ENCODE results near the gene STK35.
"Not testable (repeated sequence)": the region's sequence is repeated elsewhere in the genome, so short reads cannot be mapped to it uniquely, and the experiment has no call there.

DNA sequence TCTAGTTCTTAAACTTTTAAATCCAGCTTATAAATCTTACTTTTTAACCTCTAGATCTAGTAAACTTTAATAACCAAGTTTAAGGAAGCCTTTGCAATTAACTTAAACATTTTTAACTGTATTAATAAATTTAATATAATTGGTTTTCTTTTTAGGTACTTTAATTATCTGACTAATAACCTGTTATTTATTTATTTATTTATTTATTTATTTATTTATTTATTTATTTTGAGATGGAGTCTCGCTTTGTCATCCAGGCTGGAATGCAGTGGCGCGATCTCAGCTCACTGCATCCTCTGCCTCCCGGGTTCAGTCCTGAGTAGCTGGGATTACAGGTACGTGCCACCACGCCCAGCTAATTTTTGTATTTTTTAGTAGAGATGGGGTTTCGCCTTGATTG is 83.3 kb downstream of the STK35 start:
- TF ChIP-seq, protein P1, sequence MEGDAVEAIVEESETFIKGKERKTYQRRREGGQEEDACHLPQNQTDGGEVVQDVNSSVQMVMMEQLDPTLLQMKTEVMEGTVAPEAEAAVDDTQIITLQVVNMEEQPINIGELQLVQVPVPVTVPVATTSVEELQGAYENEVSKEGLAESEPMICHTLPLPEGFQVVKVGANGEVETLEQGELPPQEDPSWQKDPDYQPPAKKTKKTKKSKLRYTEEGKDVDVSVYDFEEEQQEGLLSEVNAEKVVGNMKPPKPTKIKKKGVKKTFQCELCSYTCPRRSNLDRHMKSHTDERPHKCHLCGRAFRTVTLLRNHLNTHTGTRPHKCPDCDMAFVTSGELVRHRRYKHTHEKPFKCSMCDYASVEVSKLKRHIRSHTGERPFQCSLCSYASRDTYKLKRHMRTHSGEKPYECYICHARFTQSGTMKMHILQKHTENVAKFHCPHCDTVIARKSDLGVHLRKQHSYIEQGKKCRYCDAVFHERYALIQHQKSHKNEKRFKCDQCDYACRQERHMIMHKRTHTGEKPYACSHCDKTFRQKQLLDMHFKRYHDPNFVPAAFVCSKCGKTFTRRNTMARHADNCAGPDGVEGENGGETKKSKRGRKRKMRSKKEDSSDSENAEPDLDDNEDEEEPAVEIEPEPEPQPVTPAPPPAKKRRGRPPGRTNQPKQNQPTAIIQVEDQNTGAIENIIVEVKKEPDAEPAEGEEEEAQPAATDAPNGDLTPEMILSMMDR (IDR thresholded peaks at IDR 0.05; ENCODE audit: borderline replicate concordance, extremely low read depth, low read length, poor library complexity, severe bottlenecking) = not testable (repeated sequence)
- not testable (repeated sequence) for TF ChIP-seq EZH2 (IDR thresholded peaks at IDR 0.05; ENCODE audit: borderline replicate concordance, low read depth, low read length, severe bottlenecking)
